Stimulated activated CD4-positive, alpha-beta T cell treated with anti-CD3 and anti-CD28 coated beads, Interleukin-1b, Interleukin-23, amount 100 ng/mL, for 1 hour (primary cell): ENCODE results near the gene DNAJA3.

Experiments used
- DNase-seq, 2 donors: peaks; one replicate each; pipeline ENCODE4 v3.0.0-alpha.2; 2020; ENCODE audit warnings: low read depth in 2 of 2

Gene DNAJA3

GRCh38 chr16:4407543-4408322, 17.9 kb upstream of the DNAJA3 start:
- no peak for DNase-seq

GRCh38 chr16:4408323-4408690, 17.4 kb upstream of the DNAJA3 start:
- no peak for DNase-seq

GRCh38 chr16:4409081-4409932, 16.4 kb upstream of the DNAJA3 start:
- DNase-seq: no peak

- no peak for DNase-seq
Measured at GRCh38 chr16:4410335-4411075, 15.2 kb upstream of the DNAJA3 start.

DNA sequence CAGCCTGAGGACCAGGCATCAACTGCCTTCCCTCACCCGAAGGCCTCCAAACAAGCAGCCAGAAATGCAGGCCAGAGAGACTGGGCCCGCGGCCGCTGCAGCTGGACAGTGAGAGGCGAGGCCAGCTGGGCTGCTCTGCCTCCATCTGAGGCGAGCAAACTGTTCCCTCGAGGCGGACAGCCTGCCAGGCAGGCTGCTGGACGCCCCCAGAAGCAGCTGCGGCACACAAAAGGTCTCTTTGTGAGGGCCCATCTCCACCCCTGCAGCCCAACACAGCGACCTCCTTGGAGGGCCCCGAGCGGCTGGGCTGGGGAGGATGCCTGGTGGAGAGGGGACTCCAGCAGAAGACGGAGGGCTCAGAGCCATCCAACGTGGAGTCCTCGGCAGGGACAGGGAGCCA, 14.0 kb upstream of the DNAJA3 start:
- DNase-seq: no peak

GRCh38 chr16:4412159-4412558, 13.5 kb upstream of the DNAJA3 start:
- no peak for DNase-seq

DNA sequence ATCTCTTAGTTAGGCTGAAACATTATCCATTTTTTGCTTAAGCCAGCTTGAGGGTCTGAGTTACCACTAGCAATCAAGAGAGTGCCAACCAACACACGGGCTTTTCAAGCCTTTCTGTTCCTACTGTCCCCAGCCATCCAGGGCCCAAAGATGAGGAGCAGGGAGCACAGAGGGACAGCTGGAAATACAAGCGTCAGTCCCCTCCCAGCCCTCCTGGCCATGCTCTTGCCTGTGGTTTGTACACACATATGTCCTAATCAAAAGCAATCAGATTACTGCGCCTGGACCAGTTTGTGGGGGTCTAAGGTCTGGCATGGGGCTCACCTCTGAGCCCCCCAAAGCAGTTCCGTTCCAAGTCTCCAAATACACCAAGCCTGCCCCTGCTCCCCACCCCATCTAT, 12.8 kb upstream of the DNAJA3 start:
- no peak for DNase-seq

DNA sequence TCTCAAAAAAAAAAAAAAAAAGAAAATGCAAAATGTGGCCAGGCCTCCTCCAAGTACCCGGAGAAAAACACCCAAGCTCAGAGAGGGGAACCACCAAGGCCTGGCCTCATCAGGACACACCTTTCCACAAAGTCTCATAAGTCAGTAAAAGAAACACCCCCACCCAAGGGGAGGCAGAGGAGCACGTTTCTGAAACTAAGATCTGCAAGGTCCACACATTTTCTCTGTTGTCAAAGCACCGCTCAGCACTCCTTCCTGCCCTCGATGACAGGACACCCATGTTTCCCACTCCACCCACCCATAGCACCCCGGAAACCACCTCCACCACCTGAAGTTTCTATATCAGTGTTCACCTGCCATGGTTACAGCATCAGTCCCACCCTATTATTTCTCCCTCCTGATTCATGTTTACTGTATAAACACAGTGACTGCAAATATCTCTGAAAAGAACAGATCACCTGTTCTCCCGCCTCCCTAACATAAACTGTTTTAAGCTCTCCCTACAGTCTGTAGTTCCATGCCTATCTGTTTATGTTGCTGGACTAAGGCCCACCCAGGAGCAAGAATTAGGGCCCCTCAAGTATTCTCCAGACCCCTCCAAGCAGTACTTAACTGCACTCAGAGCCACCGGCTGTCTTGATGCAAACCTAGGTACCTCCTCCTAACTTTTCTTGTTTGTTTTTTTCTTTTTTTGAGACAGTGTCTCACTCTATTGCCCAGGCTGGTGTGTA, 11.3 kb upstream of the DNAJA3 start:
- peak; percentile 39 to 56 for DNase-seq

GRCh38 chr16:4415538-4416199, 10.0 kb upstream of the DNAJA3 start:
- no peak for DNase-seq

GRCh38 chr16:4416200-4417032, 9.3 kb upstream of the DNAJA3 start, which contains the start of gene CORO7:
Gene CORO7, minus strand, starts transcription at chr16:4416596. Its CDS starts 78 bp downstream, at chr16:4416518.
- DNase-seq: peak; percentile 97 to 98

GRCh38 chr16:4419402-4419959, 6.2 kb upstream of the DNAJA3 start:
- DNase-seq: no peak

DNA sequence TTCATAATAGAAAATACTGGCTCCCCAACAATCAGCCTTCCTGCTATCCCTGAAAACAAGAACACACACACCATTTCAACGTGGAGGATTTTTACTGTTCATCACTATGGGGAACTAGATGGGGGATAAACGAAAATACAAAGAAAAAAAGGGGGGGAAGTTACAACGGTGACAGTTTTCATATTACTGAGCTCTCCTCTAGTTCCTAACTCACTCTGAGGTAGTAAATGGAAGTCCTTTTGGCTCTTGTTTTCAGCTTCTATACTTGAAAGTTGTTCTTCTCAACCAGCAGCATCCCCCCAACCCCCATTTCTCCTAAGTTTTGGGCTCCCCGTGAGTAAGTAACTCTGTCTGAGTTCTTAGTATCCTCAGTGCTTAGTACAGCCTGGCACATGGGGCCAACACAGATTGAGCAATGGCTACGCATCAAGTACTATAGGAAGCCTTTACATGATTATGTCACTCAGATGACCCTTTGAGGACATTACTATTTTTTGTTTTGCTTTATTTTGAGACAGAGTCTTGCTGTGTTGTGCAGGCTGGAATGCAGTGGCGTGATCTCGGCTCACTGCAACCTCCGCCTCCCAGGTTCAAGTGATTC, 5.1 kb upstream of the DNAJA3 start:
- no peak for DNase-seq

- DNase-seq: no peak
Measured at GRCh38 chr16:4426021-4426684, 485 bp downstream of the DNAJA3 start.

- DNase-seq: no peak
Measured at GRCh38 chr16:4426722-4427372, 1.2 kb downstream of the DNAJA3 start.

- DNase-seq: no peak
Measured at GRCh38 chr16:4428500-4428899, 2.8 kb downstream of the DNAJA3 start.

- DNase-seq: no peak
Measured at GRCh38 chr16:4431023-4431422, 5.4 kb downstream of the DNAJA3 start.

- DNase-seq: no peak
Measured at GRCh38 chr16:4433228-4433627, 7.6 kb downstream of the DNAJA3 start.
